Liver (tissue), 3 donors: ENCODE measurements around the gene STT3B.

Experiments
- EGR1 ChIP-seq, 2 donors: IDR thresholded peaks; 2 replicates each; pipeline ENCODE4 v1.6.1; 2016 to 2018; ENCODE audit warnings: antibody characterized with exemption in 2 of 2, low read depth in 2 of 2
- FOXA1 ChIP-seq: IDR thresholded peaks from 2 replicates; pipeline ENCODE4 v1.6.1; 2016; ENCODE audit warnings: antibody characterized with exemption
- GABPA ChIP-seq, 2 donors: IDR thresholded peaks in 1 of 2; conservative IDR thresholded peaks in 1 of 2; 2 replicates each; pipeline ENCODE4 v1.6.1; 2016; ENCODE audit warnings: antibody characterized with exemption in 2 of 2, mild to moderate bottlenecking in 1 of 2, moderate library complexity in 1 of 2
- HNF4G ChIP-seq: IDR thresholded peaks from 2 replicates; pipeline ENCODE4 v1.6.1; 2016; ENCODE audit warnings: antibody characterized with exemption
- JUND ChIP-seq, 2 donors: IDR thresholded peaks; 2 replicates each; pipeline ENCODE4 v1.6.1; 2016; ENCODE audit warnings: antibody characterized with exemption in 2 of 2
- RAD21 ChIP-seq, 2 donors: IDR thresholded peaks; 2 replicates each; pipeline ENCODE4 v1.6.1; 2016; ENCODE audit warnings: antibody characterized with exemption in 2 of 2, mild to moderate bottlenecking in 2 of 2
- REST ChIP-seq: IDR thresholded peaks from 2 replicates; pipeline ENCODE4 v1.6.1; 2016; ENCODE audit warnings: antibody characterized with exemption, mild to moderate bottlenecking
- TAF1 ChIP-seq: conservative IDR thresholded peaks from 2 replicates; pipeline ENCODE4 v1.6.1; 2016; ENCODE audit warnings: antibody characterized with exemption, mild to moderate bottlenecking
- YY1 ChIP-seq: IDR thresholded peaks from 2 replicates; pipeline ENCODE4 v1.6.1; 2016; ENCODE audit warnings: antibody characterized with exemption, mild to moderate bottlenecking
- TF ChIP-seq, protein P1 (sequence below): fragments of 150-350 bp; IDR thresholded peaks from 2 replicates; pipeline ENCODE4 v1.5.1; 2017; ENCODE audit warnings: improper control_type of control experiment, low read depth, low read length; ENCODE audit not compliant: missing input control
- TF ChIP-seq, protein P2 (sequence below): IDR thresholded peaks from 2 replicates; pipeline ENCODE4 v1.6.1; 2016; ENCODE audit warnings: antibody characterized with exemption
- donor health status: healthy.
- donor health status: healthy.

DNA sequence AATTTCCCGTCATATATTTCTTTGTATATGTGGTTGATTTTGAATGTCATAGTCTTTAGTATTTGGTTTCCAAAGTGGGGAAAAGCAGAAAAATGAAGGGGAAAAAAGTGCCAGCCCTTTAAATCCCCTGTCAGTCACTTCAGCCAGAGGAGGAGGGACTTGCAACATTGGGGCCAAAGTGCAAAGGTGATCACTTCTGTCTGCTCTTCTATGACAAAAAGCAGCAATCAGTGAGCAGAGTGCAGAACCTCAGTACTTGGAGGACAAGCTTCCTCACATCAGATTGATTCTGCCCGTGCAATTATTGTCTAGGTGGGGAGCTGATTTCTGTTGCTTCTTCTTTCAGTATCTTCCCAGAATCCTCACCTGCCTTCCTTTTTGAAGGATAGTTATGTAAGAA lies 60.0 kb downstream of the STT3B start:
- TF ChIP-seq RAD21 (IDR thresholded peaks at IDR 0.05) (no peak), GABPA (IDR thresholded peaks at IDR 0.05 in 1 of 2, conservative IDR thresholded peaks at IDR 0.05 in 1 of 2) (peak in 1 of 2 donors; percentile 27), YY1 (peak; percentile 37), HNF4G (peak; percentile 96), REST (peak; percentile 73), TAF1 (peak; percentile 40), EGR1 (IDR thresholded peaks at IDR 0.05; ENCODE audit: low read depth in 2 of 2) (no peak), FOXA1 (no peak), JUND (IDR thresholded peaks at IDR 0.05) (peak; percentile 67 to 81)
- TF ChIP-seq, protein P1, sequence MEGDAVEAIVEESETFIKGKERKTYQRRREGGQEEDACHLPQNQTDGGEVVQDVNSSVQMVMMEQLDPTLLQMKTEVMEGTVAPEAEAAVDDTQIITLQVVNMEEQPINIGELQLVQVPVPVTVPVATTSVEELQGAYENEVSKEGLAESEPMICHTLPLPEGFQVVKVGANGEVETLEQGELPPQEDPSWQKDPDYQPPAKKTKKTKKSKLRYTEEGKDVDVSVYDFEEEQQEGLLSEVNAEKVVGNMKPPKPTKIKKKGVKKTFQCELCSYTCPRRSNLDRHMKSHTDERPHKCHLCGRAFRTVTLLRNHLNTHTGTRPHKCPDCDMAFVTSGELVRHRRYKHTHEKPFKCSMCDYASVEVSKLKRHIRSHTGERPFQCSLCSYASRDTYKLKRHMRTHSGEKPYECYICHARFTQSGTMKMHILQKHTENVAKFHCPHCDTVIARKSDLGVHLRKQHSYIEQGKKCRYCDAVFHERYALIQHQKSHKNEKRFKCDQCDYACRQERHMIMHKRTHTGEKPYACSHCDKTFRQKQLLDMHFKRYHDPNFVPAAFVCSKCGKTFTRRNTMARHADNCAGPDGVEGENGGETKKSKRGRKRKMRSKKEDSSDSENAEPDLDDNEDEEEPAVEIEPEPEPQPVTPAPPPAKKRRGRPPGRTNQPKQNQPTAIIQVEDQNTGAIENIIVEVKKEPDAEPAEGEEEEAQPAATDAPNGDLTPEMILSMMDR, result no peak
- TF ChIP-seq, protein P2, sequence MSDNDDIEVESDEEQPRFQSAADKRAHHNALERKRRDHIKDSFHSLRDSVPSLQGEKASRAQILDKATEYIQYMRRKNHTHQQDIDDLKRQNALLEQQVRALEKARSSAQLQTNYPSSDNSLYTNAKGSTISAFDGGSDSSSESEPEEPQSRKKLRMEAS, result peak; percentile 68
